HepG2 (cell line): ENCODE measurements around the gene LMF2. TPM values are rescaled to one million over a fixed set of nuclear protein-coding genes. Genes with fewer than 3 reads are reported as not detected.
A peak's percentile ranks its signal among the peaks of the same experiment; 100 is the strongest.

ENCODE experiments used
- BRCA1 ChIP-seq: sonication (generic); formaldehyde crosslinking; IDR thresholded peaks from 2 replicates; pipeline ENCODE4 v1.4.0; 2020; ENCODE audit warnings: missing genetic modification reagents
- DNMT3B ChIP-seq: conservative IDR thresholded peaks from 2 replicates; pipeline ENCODE4 v1.6.1; 2016; ENCODE audit warnings: missing biosample characterization, control low read depth
- HES4 ChIP-seq: sonication (generic); formaldehyde crosslinking; IDR thresholded peaks from 2 replicates; pipeline ENCODE4 v1.9.0; 2021; ENCODE audit warnings: mild to moderate bottlenecking, missing genetic modification reagents, borderline replicate concordance
- HIC2 ChIP-seq: sonication (generic); formaldehyde crosslinking; IDR thresholded peaks from 2 replicates; pipeline ENCODE4 v1.9.0; 2022; ENCODE audit warnings: low read depth, missing genetic modification reagents
- IKZF1 ChIP-seq: fragments of 450-650 bp; IDR thresholded peaks from 2 replicates; pipeline ENCODE4 v1.7.1; 2016
- KLF13 ChIP-seq: sonication (generic); formaldehyde crosslinking; IDR thresholded peaks from 2 replicates; pipeline ENCODE4 v1.4.0; 2020; ENCODE audit warnings: mild to moderate bottlenecking, missing genetic modification reagents
- MED8 ChIP-seq: sonication (generic); formaldehyde crosslinking; IDR thresholded peaks from 2 replicates; pipeline ENCODE4 v1.8.1; 2023; ENCODE audit warnings: mild to moderate bottlenecking, missing genetic modification reagents; ENCODE audit not compliant: insufficient replicate concordance
- PRMT3 ChIP-seq: sonication (generic); formaldehyde crosslinking; IDR thresholded peaks from 2 replicates; pipeline ENCODE4 v1.8.1; 2022; ENCODE audit warnings: low read depth, mild to moderate bottlenecking, moderate library complexity, missing genetic modification reagents, borderline replicate concordance
- SMAD9 ChIP-seq: sonication (generic); formaldehyde crosslinking; IDR thresholded peaks from 2 replicates; pipeline ENCODE4 v1.5.1; 2020; ENCODE audit warnings: mild to moderate bottlenecking, missing genetic modification reagents
- SOX13 ChIP-seq, 3 experiments: fragments of 450-650 bp in 1 of 3; sonication (generic) in 1 of 3; formaldehyde crosslinking in 1 of 3; IDR thresholded peaks in 2 of 3; conservative IDR thresholded peaks in 1 of 3; 2 replicates each; pipeline versions ENCODE4 v1.5.0 to v1.6.1; 2016 to 2020; ENCODE audit warnings: antibody characterized with exemption in 1 of 3, mild to moderate bottlenecking in 1 of 3, missing compliant biosample characterization in 1 of 3, missing genetic modification reagents in 1 of 3, moderate library complexity in 1 of 3
- TRAFD1 ChIP-seq: sonication (generic); formaldehyde crosslinking; IDR thresholded peaks from 2 replicates; pipeline ENCODE4 v1.5.1; 2020; ENCODE audit warnings: missing genetic modification reagents, mild to moderate bottlenecking, borderline replicate concordance
- ZBTB10 ChIP-seq: sonication (generic); formaldehyde crosslinking; IDR thresholded peaks from 2 replicates; pipeline ENCODE4 v1.4.0; 2020; ENCODE audit warnings: missing genetic modification reagents, borderline replicate concordance
- ZNF562 ChIP-seq: sonication (generic); formaldehyde crosslinking; IDR thresholded peaks from 2 replicates; pipeline ENCODE4 v1.8.0; 2022; ENCODE audit warnings: missing genetic modification reagents, borderline replicate concordance
- ZNF710 ChIP-seq: sonication (generic); formaldehyde crosslinking; IDR thresholded peaks from 2 replicates; pipeline ENCODE4 v1.5.0; 2020; ENCODE audit warnings: mild to moderate bottlenecking, missing genetic modification reagents, borderline replicate concordance
- ZNF891 ChIP-seq: sonication (generic); formaldehyde crosslinking; IDR thresholded peaks from 2 replicates; pipeline ENCODE4 v1.5.0; 2020; ENCODE audit warnings: mild to moderate bottlenecking, missing genetic modification reagents
- ZSCAN21 ChIP-seq: sonication (generic); formaldehyde crosslinking; IDR thresholded peaks from 2 replicates; pipeline ENCODE4 v1.8.0; 2022; ENCODE audit warnings: mild to moderate bottlenecking, missing genetic modification reagents, moderate library complexity, borderline replicate concordance
- polyA plus RNA-seq, 8 experiments: library from polyadenylated mRNA; depleted of rRNA in 3 of 8; stranded (reverse) in 7 of 8; unstranded in 1 of 8; fragments of >200 nt; fragmentation: Illumina TruSeq in 4 of 8; extraction: Trizol in 4 of 8; gene quantifications; 2 replicates each; pipeline versions ENCODE4 v1.2.1 to v1.2.3, GENCODE V29; 2011 to 2016; ENCODE audit warnings: low read depth in 4 of 8, missing spikeins in 1 of 8, mixed read lengths in 1 of 8; ENCODE audit not compliant: insufficient read depth in 1 of 8
- total RNA-seq, 5 experiments: library from RNA; depleted of rRNA; stranded (reverse); fragments of >200 nt; fragmentation: Illumina TruSeq; extraction: Trizol; gene quantifications; 2 replicates each; pipeline ENCODE4 v1.2.3, GENCODE V29; 2016; ENCODE audit warnings: low read depth in 1 of 5

LMF2 gene
- total and polyA plus RNA-seq, 2 of the 13 experiments (the other 11 are each of a cell fraction or from before 2014, with no cell fraction given): 23.3 to 30.6 TPM

GRCh38 chr22:50525104-50525857 lies 17.8 kb upstream of the LMF2 start, which contains the start of gene SCO2 (continued):
- TF ChIP-seq ZNF710 (CRISPR knock-in tag): peak; percentile 81; the same call in 1 of the 2 replicates
- TF ChIP-seq ZSCAN21 (CRISPR knock-in tag): peak; percentile 80; the same call in 1 of the 2 replicates
- 0 out of 2 replicates have a peak, but pooled peaks have one; percentile 11 for TF ChIP-seq PRMT3
- TF ChIP-seq ZNF891 (CRISPR knock-in tag): 0 out of 2 replicates have a peak, but pooled peaks have one; percentile 43
- TF ChIP-seq SOX13 (IDR thresholded peaks at IDR 0.05): no peak
- TF ChIP-seq SOX13 (CRISPR knock-in tag; conservative IDR thresholded peaks at IDR 0.05 in 1 of 2, IDR thresholded peaks at IDR 0.05 in 1 of 2): peak in 1 of 2 experiments; percentile 31; a peak in 1 of 4 replicates
- TF ChIP-seq IKZF1: no peak
- no peak for TF ChIP-seq ZBTB10
- peak; percentile 47; the same call in 1 of the 2 replicates for TF ChIP-seq DNMT3B (CRISPR knock-in tag)
- TF ChIP-seq TRAFD1 (CRISPR knock-in tag): no peak
- no peak for TF ChIP-seq KLF13
- peak; percentile 62 for TF ChIP-seq MED8 (CRISPR knock-in tag)
- TF ChIP-seq HES4: peak; percentile 80; the same call in 1 of the 2 replicates
- TF ChIP-seq SMAD9 (CRISPR knock-in tag): 0 out of 2 replicates have a peak, but pooled peaks have one; percentile 65
- no peak for TF ChIP-seq ZNF562 (CRISPR knock-in tag)
- TF ChIP-seq BRCA1: no peak
- TF ChIP-seq HIC2: no peak
